HCT116 (cell line): ENCODE measurements around the gene IL21R.

Experiments used
- ATF3 ChIP-seq: IDR thresholded peaks from 2 replicates; pipeline ENCODE4 v1.6.1; 2012
- CTCF ChIP-seq, 3 experiments: fragments of 200-600 bp in 1 of 3; sonication (generic) in 1 of 3; IDR thresholded peaks in 2 of 3; conservative IDR thresholded peaks in 1 of 3; 2 replicates each; pipeline ENCODE4 v1.5.1; 2012 to 2017; ENCODE audit warnings: low read depth in 2 of 3, low read length in 2 of 3, antibody characterized with exemption in 1 of 3, borderline replicate concordance in 1 of 3, control low read depth in 1 of 3, mild to moderate bottlenecking in 1 of 3, mixed read lengths in 1 of 3, mixed run types in 1 of 3, moderate library complexity in 1 of 3; ENCODE audit not compliant: insufficient read depth in 1 of 3
- EZH2 ChIP-seq: fragments of 200-600 bp; sonication (generic); IDR thresholded peaks from 2 replicates; pipeline ENCODE4 v1.6.1; 2017; ENCODE audit warnings: antibody characterized with exemption, mixed run types
- MAX ChIP-seq: IDR thresholded peaks from 2 replicates; pipeline ENCODE4 v1.6.1; 2012
- POLR2A ChIP-seq: IDR thresholded peaks from 2 replicates; pipeline ENCODE4 v1.7.0; 2011; ENCODE audit warnings: borderline replicate concordance; ENCODE audit not compliant: insufficient read depth, insufficient read length; ENCODE audit errors: extremely low read depth
- REST ChIP-seq: IDR thresholded peaks from 2 replicates; pipeline ENCODE4 v1.6.1; 2012; ENCODE audit warnings: low read depth
- SIN3A ChIP-seq: IDR thresholded peaks from 2 replicates; pipeline ENCODE4 v1.6.1; 2012; ENCODE audit warnings: low read depth
- ZNF274 ChIP-seq: fragments of 200-500 bp; sonication (Bioruptor generic); IDR thresholded peaks from 2 replicates; pipeline ENCODE4 v1.6.1; 2014; ENCODE audit warnings: mild to moderate bottlenecking, low read depth, low read length, inconsistent platforms

GRCh38 chr16:27465483-27465879 is 63.5 kb downstream of the IL21R start:
- TF ChIP-seq CTCF (IDR thresholded peaks at IDR 0.05 in 2 of 3, conservative IDR thresholded peaks at IDR 0.05 in 1 of 3; ENCODE audit: borderline replicate concordance in 1 of 3, insufficient read depth in 1 of 3, low read depth in 2 of 3, low read length in 2 of 3) (no peak), MAX (no peak), EZH2 (no peak), POLR2A (no peak), SIN3A (no peak), REST (no peak), ZNF274 (no peak), ATF3 (no peak)
